SKM-1 (cell line): ENCODE data around the gene EIF2A.
A peak's percentile ranks its signal among the peaks of the same experiment; 100 is the strongest.

Experiments used
- DNase-seq: peaks from one replicate; lab custom pipeline; 2025; ENCODE audit not compliant: unreplicated experiment; lab: John Stamatoyannopoulos, UW

EIF2A gene

DNA sequence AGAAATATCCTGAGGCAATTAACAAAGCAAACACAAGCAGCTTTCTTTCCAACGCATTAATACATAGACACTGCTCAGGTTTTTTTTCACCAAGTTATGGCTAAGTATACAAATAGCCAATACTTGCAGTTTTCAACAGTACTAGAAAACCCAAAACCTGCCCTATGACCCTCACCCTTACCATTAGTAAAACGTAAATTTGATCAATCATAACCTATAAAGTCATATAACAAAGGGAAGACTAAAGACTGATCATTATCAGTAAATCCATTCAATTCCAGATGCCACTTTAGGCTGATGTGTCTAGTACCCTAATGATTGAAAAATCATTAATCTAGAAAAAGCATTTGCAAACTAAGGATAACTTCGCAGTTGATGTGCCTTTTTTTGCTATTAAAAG, 3.5 kb upstream of the EIF2A start:
- DNase-seq, result no peak

DNA sequence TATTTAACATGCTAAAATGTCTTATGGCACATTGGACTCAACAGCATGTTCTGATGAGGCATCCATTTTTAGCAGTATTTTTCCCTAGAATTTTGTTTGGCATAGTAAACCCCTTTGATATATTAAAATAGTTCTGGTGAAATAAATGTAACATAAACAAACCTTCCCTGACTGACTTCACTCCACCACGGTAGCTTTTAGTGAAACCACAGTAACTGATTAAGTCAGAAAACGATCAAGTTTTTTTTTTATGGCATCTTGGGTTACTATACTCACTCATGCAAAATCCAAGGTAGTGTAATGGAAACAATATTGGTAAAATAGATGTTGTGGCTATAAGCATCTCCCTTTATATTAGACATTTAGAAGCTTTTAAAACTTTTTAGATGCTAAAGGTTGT, 3.1 kb upstream of the EIF2A start:
- DNase-seq, result no peak

DNA sequence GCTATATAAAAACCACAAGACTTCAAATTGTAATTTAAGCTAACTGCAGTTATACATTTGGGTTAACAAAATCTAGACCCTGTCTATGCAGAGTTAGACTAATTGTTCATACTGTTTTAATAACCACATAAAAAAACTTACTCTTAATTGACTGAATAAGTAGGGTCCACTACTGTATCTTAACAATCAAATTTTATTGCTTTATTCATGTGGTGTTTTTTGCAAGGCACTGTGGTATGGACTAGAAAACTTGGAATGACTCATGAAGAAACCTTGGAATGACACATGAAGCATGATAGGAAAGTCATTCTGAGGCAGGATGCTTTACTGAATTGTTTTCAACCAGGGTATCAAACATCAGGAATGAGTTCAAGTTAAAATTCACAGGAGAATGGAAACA, 2.5 kb upstream of the EIF2A start:
- DNase-seq, result no peak

DNA sequence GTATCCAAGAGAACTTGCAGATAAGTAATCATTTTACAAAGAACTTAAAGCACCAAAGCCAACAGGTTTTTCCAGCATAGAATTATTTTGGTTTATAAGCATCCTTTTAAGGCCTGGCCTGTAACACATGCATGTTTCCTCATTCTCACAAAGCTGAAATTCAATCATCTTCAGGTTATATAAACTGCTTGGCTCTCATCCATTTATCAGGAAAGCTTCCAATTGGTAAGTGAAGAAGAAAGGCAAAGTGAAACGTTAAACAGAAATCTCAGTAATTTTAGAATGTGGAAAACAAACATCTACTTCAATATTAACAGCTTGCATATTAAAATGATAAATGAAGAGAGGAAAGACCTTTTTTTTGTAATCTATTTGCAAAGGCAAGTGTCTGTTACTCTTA, 1.9 kb upstream of the EIF2A start:
- DNase-seq, result no peak

DNA sequence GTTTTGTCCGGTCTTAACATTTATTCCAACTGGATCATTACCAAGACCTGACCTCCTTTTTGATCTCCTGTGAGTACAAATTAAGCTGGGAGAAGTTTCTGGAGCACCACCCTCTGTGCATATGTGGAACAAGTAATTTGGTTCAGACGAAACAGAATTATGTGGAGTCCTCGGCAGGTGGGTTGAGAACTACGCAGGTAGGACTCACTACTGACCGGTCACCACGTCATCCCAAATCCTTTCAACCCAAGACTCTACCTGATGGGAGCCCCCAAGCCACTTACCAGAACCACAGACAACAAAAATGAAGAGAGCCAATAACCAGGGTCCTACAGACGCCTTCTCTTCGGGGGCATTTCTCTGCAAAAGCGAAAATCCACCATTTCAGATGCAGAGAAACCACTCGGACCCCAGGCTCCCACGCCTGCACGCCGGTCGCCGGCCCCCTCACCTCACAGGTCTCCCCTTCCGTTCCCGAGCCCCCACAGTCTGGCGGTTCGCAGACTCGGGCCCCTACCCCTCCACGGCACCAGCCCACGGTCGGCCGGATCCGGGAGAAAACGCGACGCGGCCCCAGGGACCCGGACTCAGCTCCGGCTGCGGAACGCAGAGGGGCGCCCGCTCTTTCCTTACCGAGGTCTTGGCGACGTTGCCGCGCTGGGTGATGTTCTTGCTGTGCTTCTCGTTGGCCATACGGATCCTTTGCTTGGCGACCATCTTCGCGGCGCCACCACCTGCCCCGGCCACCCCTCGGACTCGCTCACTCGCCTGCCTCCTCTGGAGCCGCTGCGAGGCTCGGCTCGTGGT, 965 bp upstream of the EIF2A start:
- no peak for DNase-seq

DNA sequence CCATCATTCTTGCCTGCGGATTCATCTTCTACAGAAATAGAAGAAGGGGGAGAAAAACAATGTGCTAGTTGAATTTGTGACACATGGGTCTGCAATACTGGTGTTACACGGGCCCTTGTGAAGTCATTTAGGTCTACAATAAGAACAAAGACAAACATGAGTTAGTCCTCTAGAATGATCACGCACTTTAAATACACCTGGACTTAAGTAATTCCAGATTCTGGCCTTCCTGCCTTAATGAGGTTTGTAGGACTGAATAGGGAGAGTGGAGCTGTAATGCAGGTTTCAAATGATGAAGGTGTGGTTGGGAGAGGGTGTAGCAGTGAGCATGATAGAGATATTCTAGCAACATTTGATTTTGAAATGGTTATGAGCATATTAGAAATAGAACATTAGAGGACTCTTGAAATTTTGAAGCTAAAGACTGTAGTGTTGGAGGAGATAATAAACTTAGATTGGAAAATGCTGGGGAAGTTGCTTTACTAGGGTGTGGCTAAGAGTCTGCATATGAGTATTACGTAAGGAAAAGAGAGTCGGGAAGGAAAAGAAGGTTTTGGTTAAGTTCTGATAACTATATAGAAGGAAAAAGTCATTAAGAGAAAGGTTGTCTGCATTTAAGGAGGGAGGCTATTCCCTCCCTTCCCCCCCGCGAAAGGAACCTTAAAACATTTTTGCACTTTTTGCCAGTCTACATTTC, 606 bp downstream of the EIF2A start:
- peak; percentile 10 for DNase-seq

DNA sequence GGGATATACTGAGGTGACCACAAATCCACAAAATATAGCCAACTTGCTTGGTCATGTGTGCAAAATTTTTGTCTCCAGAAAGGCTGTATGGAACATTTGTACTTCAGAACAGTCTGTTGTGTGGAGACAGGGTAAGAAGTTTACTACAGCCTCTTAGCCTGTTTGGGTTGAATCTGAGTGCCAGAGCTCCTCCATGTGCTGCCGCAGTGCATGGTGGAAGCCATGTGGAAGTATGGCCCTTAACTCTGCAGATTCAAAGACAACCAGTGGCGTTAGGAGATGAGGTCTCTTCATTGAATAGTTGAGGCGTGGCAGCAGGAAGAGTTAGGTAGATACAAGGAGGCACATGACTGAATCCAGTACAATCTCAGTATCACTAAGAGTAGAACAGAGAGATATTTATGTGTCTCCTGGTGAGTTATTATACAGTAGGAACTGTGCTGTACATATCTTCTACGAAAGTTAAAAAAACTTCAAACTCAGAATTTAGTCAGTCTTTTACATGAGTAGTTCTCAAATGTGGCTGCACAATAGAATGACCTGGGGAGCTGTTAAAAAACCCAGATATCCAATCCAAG, 9.4 kb downstream of the EIF2A start:
- no peak for DNase-seq

DNA sequence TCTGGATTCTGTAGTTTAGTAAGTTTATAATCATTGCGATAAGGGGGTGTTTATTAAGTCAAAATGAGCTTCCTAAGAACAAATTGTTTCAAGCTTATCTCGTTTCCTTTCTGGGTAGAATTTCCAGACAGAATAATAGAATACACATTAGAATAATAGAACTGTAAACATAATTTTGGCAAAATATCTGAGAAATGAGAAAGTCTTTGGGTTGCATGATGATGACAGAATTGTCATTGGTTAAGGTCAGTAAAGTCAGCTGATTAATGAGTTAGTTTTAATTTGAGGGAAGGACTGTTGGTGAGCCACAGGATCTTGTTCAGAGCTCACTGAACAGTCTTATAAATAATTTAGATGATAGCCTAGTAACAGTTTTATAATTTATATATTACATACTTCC, 10.2 kb downstream of the EIF2A start:
- DNase-seq, result no peak

DNA sequence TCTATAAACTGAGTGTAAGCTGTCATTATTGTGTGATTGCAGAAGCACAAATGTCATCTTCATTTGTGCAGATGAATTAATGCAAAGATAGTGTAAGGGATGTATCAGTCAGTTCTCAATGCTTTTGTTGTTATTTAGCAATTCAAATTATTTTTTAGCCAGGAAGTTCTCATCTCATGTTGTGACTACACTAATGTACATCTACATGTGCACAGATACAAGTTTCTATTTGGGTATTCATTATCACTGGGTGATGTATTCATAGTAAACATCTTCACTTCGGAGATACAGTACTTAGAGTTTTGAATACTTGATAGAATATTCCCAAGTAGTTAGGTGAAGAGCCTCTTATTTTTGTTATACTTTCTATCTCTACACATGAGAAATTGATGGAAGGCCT, 11.1 kb downstream of the EIF2A start:
- no peak for DNase-seq

DNA sequence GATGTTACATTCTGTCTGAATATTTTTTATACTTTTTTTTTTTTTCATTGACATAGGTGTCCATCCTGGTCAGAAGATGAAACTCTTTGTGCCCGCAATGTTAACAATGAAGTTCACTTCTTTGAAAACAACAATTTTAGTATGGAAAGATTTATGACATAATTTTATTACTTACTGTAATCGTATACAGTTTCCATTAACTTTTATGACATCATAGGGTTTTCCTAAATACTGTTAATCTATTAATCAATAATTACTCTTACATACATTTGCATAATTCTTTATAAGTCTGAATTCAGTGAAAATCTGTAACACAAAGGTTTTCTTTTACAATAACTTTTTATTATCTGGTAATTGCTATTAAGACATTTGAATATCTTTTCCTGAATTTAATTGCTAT, 17.7 kb downstream of the EIF2A start:
- no peak for DNase-seq

DNA sequence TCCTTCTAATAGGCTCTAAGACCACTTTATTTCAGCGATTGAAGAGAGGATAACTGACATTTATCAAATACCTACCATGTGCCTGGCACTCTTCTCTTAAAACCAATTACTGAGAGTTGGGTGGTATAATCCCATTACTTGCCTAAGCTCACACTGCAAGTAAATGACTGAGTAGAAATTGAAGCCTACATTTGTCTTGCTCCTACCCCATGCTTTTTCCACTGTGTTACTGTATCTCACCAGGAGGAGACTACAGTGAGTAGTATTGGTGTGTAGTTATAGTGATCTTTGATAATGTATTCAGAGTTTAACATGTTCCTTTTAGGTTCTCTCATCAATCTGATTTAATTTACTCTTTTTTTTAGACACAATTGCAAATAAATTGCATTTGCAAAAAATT, 20.7 kb downstream of the EIF2A start:
- no peak for DNase-seq

DNA sequence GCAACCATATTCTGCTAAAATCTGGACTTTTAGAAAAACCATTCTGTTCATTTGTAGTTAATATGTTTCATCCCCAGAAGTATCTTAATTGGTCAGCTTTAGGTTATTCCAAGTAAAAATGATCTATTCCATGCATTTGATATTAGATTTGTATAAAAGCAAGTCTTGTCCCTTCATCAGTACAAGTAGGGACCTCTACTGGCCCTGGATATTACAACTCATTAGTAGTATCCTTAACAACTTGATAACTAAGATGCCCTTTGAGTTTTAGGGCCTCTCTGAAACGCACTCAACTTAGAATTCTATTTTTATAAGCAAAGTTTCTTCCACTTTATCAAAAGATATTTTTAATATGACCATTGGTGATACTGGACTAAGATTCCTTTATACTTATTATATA, 31.3 kb downstream of the EIF2A start:
- no peak for DNase-seq

DNA sequence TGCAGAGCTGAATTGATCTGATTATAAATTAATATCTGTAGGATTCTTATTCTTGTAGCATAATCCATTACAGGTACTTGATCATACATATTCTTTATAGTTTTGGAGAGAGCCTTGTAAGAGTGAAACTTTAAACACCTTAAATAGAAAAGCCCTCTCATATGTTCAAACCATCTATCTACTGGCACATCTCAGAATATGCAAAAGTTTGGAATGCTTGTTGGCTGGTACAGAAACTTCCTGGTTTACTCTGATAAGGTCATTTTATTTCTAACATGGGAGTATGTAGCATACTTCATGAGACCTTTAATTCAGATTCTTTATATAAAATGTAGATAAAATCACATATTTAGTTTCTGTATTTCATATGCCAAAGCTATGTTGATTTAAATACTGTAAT, 34.6 kb downstream of the EIF2A start:
- no peak for DNase-seq

DNA sequence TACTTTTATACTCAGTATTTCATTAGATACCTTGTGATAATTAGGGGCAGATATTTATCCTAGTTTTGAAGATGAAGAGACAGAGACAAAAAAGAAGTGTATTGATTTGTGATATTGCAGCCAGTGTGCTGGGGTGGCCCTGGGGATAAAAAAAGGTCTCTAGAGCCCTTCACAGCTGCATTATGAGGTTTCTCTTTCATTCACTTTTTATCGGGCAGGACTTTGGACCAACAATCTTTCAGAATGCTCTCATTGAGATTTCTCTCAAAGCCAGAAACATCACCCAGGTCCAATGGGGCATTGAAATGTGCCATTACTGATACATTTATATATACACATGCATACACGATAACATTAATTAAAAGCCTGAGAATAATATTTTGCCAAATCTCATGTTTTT, 36.0 kb downstream of the EIF2A start:
- no peak for DNase-seq

DNA sequence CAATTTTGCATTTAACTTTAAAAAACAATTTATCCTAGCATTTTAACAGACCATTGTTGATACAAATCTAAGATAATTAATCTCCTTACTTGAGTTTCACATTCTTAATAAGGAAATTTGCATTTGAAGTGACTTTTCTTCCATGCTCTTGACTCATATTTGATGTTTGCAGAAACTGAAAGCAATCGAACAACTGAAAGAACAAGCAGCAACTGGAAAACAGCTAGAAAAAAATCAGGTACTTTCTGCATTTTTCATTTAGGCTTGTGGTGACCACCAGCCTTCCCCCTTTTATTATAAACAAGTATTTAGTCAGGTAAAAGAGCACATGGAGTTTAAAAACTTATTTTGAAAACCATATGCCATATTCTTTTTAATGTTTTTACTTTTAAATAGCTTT, 36.4 kb downstream of the EIF2A start:
- no peak for DNase-seq

DNA sequence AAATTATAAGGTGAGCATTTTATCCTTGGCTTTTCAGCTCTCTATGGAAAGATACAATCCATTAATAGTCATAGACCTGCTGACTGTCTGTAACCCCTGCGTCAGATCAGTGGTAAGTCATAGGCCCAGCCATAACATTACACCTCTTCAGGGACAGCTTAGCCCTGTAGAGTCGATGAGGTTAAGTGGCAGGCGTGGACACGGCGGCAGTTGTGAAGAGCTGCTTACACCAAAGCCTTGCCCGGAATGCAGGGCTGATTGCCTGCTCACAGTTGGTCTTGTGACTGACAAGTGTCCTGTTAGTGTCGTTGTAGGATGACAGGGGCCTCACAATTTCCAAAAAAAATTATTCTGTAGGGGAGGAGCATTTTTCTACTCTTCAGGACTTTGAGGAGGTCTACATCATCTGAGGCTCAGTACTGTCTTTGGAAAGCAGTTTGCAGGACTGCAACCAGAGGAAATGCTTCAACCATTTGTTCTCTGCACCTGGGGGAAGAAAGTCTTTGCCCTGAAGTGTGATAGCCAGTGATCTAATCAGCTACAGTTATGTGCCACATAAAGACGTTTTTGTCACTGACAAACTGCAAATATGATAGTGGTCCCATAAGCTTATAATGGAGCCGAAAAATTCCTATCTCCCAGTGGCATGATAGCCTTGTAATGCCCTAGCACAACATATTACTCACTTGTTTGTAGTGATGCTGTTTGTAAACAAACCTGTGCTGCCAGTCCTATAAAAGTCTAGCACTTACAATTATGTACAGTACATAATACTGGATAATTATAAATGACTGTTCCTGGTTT, 41.6 kb downstream of the EIF2A start:
- DNase-seq, result no peak

DNA sequence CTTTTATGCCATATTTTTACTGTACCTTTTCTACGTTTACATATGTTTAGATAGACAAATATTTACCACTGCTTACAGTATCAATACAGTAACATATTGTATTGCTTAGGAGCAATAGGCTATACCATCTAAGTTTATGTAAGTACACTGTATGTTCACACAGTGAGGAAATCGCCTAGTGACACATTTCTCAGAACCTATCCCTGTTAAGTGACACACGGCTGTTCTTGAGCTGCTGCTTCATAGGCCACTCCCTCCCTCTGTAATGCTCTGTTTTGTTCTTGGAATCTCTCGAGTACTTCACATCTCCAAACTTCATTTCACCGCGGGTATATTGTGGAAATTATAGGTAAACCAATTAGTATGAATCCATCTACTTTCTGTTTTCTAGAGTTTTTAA, 43.2 kb downstream of the EIF2A start:
- DNase-seq, result no peak

DNA sequence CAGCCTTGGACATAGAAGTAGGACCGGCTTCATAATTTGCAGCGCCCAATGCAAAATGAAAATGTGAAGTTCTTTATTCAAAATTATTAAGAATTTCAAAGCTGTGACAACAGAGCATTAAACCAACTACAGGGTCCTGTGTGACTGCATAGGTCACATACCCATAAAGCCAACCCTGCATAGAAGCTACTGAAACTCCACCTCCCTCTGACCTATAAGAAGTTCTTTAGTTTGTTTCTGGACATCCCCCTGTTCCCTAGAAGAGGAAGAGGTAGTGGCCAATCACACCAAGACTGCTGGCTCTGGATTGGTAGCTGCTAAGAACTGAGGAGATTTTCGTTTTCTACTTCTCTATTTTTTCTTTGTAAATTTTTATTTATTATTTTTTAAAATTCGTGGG, 47.6 kb downstream of the EIF2A start:
- DNase-seq, result no peak

DNA sequence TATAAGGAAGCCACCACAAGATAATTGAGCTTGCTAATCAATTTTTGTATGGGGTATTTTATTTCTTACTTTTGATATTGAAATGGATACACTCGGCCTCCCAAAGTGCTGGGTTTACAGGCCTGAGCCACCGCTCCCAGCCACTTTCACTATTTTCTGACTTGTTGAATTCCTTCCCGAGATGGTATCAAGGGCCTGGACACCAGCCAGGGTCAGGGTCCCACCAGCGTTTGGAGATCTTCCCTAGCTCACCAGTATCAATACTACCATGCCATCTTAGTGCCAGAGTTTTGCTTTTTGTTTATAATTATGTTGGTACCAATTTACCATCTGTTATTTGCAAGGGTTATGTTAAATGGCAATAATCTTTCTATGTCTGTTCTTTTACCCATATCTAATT, 51.1 kb downstream of the EIF2A start:
- DNase-seq, result no peak

DNA sequence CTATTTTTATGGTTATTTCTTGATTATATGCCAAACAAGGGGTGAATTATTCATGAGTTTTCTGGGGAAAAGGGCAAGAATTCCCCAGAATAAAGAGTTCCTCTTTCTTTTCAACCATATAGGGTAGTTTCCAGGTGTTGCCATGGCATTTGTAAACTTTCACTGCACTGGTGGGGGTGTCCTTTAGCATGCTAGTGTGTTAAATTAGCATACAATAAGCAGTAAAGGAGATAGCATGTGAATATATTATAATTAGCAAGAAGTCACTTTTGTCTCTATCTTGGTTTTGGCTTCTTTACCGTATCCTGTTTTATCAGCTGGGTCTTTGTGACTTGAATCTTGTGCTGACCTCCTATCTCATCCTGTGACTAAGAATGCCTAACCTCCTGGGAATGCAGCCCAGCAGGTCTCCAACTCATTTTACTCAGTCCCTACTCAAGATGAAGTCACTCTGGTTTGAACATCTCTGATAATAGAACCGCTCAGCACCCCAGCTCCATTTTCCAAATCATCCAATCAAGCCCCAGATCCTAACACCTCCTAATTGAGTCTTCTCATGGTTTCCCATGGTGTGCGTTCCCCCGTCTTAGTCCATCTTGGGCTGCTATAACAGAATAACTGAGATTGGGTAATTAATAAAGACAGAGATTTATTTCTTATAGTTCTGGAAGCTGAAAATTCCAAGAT, 53.2 kb downstream of the EIF2A start:
- DNase-seq, result no peak
